ENCODE data around the gene DGKB.

- no peak for TF ChIP-seq ZFP3 (CRISPR knock-in tag; IDR thresholded peaks at IDR 0.05)
- no peak for TF ChIP-seq POU6F1 (CRISPR knock-in tag; IDR thresholded peaks at IDR 0.05; ENCODE audit: borderline replicate concordance, low read depth)
- TF ChIP-seq CSDC2 (CRISPR knock-in tag; IDR thresholded peaks at IDR 0.05) = no peak
- 0 out of 2 replicates have a peak, but pooled peaks have one; percentile 9 for TF ChIP-seq CREB5 (CRISPR knock-in tag; IDR thresholded peaks at IDR 0.05; ENCODE audit: low read depth)
- TF ChIP-seq TOX (CRISPR knock-in tag; IDR thresholded peaks at IDR 0.05; ENCODE audit: borderline replicate concordance) = no peak
- TF ChIP-seq OSR1 (CRISPR knock-in tag; IDR thresholded peaks at IDR 0.05) = no peak
- no peak for TF ChIP-seq BACH2 (CRISPR knock-in tag; IDR thresholded peaks at IDR 0.05; ENCODE audit: borderline replicate concordance)
- peak; percentile 39; the same call in 1 of the 2 replicates for TF ChIP-seq ZNF8 (CRISPR knock-in tag; IDR thresholded peaks at IDR 0.05)
- TF ChIP-seq ZC3H10 (CRISPR knock-in tag; IDR thresholded peaks at IDR 0.05) = no peak
- no peak for TF ChIP-seq SNAI2 (CRISPR knock-in tag; IDR thresholded peaks at IDR 0.05)
- TF ChIP-seq ARNTL (CRISPR knock-in tag; IDR thresholded peaks at IDR 0.05; ENCODE audit: borderline replicate concordance, low read depth) = no peak
- TF ChIP-seq PATZ1 (CRISPR knock-in tag; IDR thresholded peaks at IDR 0.05; ENCODE audit: borderline replicate concordance) = no peak
- no peak for TF ChIP-seq PPARA (CRISPR knock-in tag; IDR thresholded peaks at IDR 0.05; ENCODE audit: borderline replicate concordance)
These were observed 219.6 kb downstream of the DGKB start for GRCh38 chr7:14682910-14683465.

Measured in SK-N-SH treated with all-trans-retinoic acid at 6 μM for 48 hours (cell line).